Pancreas (tissue), 8 donors: ENCODE measurements around the gene PYGO1. TPM values are rescaled to one million over a fixed set of nuclear protein-coding genes. Genes with fewer than 3 reads are reported as not detected.

Experiments used
- polyA plus RNA-seq, 2 donors: library from polyadenylated mRNA; stranded (reverse); fragments of 200-250 nt; gene quantifications; one replicate each; pipeline ENCODE4 v1.2.3, GENCODE V29; 2013
- total RNA-seq, 6 donors: library from RNA; stranded (reverse); fragmentation: NEBNext Ultra II Directional in 4 of 6; extraction: Animal tissue kit (Norgen Biotek cat#: 25700) in 4 of 6; gene quantifications; one replicate each; pipeline versions ENCODE4 v1.2.1 to v1.2.4, GENCODE V29; 2021 to 2023
- donor health status: healthy with polysubstance abuse.
- donor health status: DM: no; HTN: no; CAD: no; lungs with moderate emphysema.
- donor health status: DM: no; HTN: no; CAD: no.
- donor health status: Bipolar disorder and iron deficiency.
- donor health status: DM: yes; HTN: yes; CAD: no.
- donor health status: DM: no; HTN: no; CAD: no.
- donor health status: DM: no; HTN: no; CAD: no.
- donor health status: DM: yes; HTN: yes; CAD: no.

The PYGO1 gene
- total and polyA plus RNA-seq, 8 donors: 0.34 to 2.3 (median 2.0) TPM

Other genes with a start within 250 kb of the PYGO1 start
- gene CCPG1, start 180.0 kb downstream of the PYGO1 start, total RNA-seq: 10 to 100 TPM; 65.9 to 88.5 (median 69.5) TPM
- 10 to 100 TPM; 16.2 to 28.3 TPM for gene CCPG1, start 180.0 kb downstream of the PYGO1 start, polyA plus RNA-seq
- gene PIERCE2, start 179.8 kb downstream of the PYGO1 start, total RNA-seq: 1 to 10 TPM; 2.8 to 5.6 (median 4.0) TPM
- 1 to 10 TPM; 4.5 to 9.7 TPM for gene PIERCE2, start 179.8 kb downstream of the PYGO1 start, polyA plus RNA-seq
- gene DNAAF4, start 80.1 kb downstream of the PYGO1 start, total RNA-seq: 1 to 10 TPM in 4 of 6 donors, under 1 TPM in 2; 0.42 to 2.0 (median 1.2) TPM
- gene DNAAF4, start 80.1 kb downstream of the PYGO1 start, polyA plus RNA-seq: 1 to 10 TPM; 3.3 to 5.1 TPM
- under 1 TPM; 0.05 to 0.35 (median 0.24) TPM for gene PRTG, start 154.8 kb upstream of the PYGO1 start, total RNA-seq
- under 1 TPM; 0.07 to 0.08 TPM for gene PRTG, start 154.8 kb upstream of the PYGO1 start, polyA plus RNA-seq